Measurements from ENCODE around the gene SOBP.

Gene SOBP

DNA sequence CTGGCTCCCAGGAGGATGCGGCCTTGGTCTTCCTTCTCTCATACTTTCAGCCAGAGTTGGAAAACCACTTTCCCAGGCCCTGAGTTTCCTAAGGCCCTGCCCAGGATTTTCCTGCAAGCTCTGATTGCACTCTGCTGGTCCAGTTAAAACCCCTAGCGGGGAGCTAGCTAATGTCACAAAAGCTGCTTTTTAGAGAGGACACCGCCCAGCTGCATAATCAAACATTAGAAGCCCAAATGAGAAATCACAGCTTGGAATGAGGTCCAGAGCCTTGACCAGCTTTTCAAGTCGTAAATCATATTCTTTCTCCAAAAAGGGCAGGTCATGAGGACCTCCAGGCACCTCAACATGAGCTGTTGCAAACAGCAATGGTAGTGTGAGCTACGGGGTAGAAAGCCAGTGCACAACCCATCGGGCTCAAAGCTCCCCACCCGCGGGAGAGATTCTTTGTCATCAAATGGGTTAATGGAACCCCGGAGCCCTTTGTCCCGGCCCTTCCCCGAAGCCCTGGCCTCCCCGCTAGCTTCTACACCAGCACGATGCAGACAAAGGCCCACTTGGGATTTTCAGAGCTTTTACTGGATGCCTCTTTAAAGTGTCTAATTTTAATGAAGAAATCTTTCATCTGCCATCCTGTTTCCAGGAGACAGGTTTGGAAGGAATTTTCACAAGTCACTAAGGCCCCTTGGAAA is 200.2 kb downstream of the SOBP start:
- no peak overlapping the region for H3K9ac ChIP-seq
- TF ChIP-seq, protein P1, sequence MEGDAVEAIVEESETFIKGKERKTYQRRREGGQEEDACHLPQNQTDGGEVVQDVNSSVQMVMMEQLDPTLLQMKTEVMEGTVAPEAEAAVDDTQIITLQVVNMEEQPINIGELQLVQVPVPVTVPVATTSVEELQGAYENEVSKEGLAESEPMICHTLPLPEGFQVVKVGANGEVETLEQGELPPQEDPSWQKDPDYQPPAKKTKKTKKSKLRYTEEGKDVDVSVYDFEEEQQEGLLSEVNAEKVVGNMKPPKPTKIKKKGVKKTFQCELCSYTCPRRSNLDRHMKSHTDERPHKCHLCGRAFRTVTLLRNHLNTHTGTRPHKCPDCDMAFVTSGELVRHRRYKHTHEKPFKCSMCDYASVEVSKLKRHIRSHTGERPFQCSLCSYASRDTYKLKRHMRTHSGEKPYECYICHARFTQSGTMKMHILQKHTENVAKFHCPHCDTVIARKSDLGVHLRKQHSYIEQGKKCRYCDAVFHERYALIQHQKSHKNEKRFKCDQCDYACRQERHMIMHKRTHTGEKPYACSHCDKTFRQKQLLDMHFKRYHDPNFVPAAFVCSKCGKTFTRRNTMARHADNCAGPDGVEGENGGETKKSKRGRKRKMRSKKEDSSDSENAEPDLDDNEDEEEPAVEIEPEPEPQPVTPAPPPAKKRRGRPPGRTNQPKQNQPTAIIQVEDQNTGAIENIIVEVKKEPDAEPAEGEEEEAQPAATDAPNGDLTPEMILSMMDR (conservative IDR thresholded peaks at IDR 0.05; ENCODE audit: low read depth, low read length): no peak
- no peak overlapping the region for H3K4me3 ChIP-seq (IDR thresholded peaks at IDR 0.05; ENCODE audit: insufficient read depth, low read depth, low read length)
- H3K4me1 ChIP-seq (ENCODE audit: low read depth, poor library complexity, severe bottlenecking): no peaks in the 10 kb centered on the region
- no peak overlapping the region for H3K4me2 ChIP-seq
- H3K27ac ChIP-seq: no peak overlapping the region
- no peak overlapping the region for H2AFZ ChIP-seq (ENCODE audit: low read depth)
- no peaks in the 10 kb centered on the region for H3K79me2 ChIP-seq (ENCODE audit: insufficient read depth, low read depth)
- H3K27me3 ChIP-seq (ENCODE audit: insufficient read depth, low read depth): no peaks in the 10 kb centered on the region
- no peaks in the 10 kb centered on the region for H3K36me3 ChIP-seq (ENCODE audit: insufficient read depth)
- no peaks in the 10 kb centered on the region for H4K20me1 ChIP-seq (ENCODE audit: insufficient read depth)

DNA sequence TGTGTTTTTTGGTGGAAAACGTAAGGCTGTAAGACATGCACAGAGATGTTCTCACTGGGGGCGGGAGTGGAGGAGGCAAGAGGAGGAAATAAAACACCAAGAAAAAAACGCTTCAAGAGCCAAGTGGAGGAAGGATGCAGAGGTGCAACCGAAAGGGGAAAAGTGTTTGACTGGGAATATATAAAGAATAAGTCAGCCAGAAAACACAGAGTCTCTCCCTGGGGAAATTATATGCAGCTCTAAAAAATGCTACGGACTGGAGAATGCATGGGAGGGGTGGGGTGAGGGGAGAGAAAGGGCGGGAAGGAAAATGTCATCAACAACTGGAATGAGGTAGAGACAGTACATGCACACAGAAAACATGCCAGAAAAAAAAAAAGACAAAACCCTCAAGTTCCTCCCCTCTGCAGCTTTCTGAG is 200.7 kb downstream of the SOBP start:
- Histone ChIP-seq H3K4me2 (no peak overlapping the region), H4K20me1 (ENCODE audit: insufficient read depth) (no peaks in the 10 kb centered on the region), H3K36me3 (ENCODE audit: insufficient read depth) (no peaks in the 10 kb centered on the region), H3K27ac (no peak overlapping the region), H2AFZ (ENCODE audit: low read depth) (no peak overlapping the region), H3K27me3 (ENCODE audit: insufficient read depth, low read depth) (no peaks in the 10 kb centered on the region), H3K9ac (no peak overlapping the region), H3K79me2 (ENCODE audit: insufficient read depth, low read depth) (no peaks in the 10 kb centered on the region), H3K4me3 (IDR thresholded peaks at IDR 0.05; ENCODE audit: insufficient read depth, low read depth, low read length) (no peak overlapping the region), H3K4me1 (ENCODE audit: low read depth, poor library complexity, severe bottlenecking) (no peaks in the 10 kb centered on the region)
- TF ChIP-seq, protein P1 (conservative IDR thresholded peaks at IDR 0.05; ENCODE audit: low read depth, low read length): no peak

DNA sequence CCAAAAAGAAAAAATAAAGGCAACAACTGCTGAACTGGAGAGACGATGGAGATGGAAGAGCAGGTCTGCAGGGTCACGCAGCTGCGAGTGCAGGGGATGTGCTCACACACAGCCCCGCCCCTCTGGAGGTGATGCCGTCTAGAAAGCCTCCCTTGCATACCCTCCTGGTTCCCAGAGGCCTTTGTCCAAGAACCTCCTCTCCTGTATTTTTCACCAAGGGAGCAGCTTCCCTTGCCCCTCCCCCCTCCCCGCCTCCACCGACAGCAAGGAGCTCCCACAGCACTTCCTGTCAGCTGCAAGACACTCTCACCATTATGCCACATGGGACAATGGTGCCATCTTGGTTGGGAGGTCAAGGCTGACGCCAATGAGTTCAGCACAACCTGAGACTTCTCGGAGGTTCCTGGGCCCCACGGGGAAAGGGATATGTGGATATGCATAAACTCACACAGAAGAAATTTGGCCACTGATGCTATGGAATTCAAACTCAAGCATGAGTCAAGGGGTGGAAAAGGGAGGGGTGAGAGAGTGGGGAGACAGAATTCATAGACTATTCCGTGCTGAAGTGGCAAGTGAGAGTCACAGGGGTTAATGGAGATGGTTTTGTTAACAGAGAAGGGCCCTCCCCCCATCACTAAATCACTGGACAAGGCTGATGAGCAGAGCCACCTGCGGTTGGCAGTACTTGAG is 201.3 kb downstream of the SOBP start:
- no peak overlapping the region for H3K27ac ChIP-seq
- H3K4me2 ChIP-seq: no peak overlapping the region
- H4K20me1 ChIP-seq (ENCODE audit: insufficient read depth): no peaks in the 10 kb centered on the region
- no peaks in the 10 kb centered on the region for H3K27me3 ChIP-seq (ENCODE audit: insufficient read depth, low read depth)
- no peaks in the 10 kb centered on the region for H3K4me1 ChIP-seq (ENCODE audit: low read depth, poor library complexity, severe bottlenecking)
- no peak overlapping the region for H2AFZ ChIP-seq (ENCODE audit: low read depth)
- H3K36me3 ChIP-seq (ENCODE audit: insufficient read depth): no peaks in the 10 kb centered on the region
- TF ChIP-seq, protein P1 (conservative IDR thresholded peaks at IDR 0.05; ENCODE audit: low read depth, low read length): no peak
- no peak overlapping the region for H3K9ac ChIP-seq
- no peak overlapping the region for H3K4me3 ChIP-seq (IDR thresholded peaks at IDR 0.05; ENCODE audit: insufficient read depth, low read depth, low read length)
- no peaks in the 10 kb centered on the region for H3K79me2 ChIP-seq (ENCODE audit: insufficient read depth, low read depth)

DNA sequence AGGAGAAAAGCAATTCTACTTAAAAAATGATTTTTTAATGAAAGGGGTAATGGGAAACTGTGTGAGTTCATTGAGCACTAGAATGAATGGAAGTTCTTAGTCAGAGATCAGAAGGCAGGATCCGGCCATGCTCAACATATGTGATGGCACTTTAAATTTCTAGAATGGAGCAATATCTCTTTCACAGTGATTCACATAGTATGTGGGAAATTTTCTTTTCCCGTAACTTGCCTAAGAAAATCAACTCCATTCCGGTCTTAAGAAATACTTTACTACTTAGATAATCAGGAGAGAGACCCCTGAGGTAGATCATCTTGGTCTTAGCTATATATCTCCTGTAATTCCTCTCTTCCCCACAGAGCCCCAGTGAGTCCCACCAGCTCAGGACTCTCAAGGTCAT is 202.4 kb downstream of the SOBP start:
- no peaks in the 10 kb centered on the region for H4K20me1 ChIP-seq (ENCODE audit: insufficient read depth)
- no peaks in the 10 kb centered on the region for H3K79me2 ChIP-seq (ENCODE audit: insufficient read depth, low read depth)
- no peak overlapping the region for H2AFZ ChIP-seq (ENCODE audit: low read depth)
- no peak overlapping the region for H3K9ac ChIP-seq
- H3K4me2 ChIP-seq: no peak overlapping the region
- H3K27ac ChIP-seq: no peak overlapping the region
- no peaks in the 10 kb centered on the region for H3K4me1 ChIP-seq (ENCODE audit: low read depth, poor library complexity, severe bottlenecking)
- no peaks in the 10 kb centered on the region for H3K27me3 ChIP-seq (ENCODE audit: insufficient read depth, low read depth)
- H3K4me3 ChIP-seq (IDR thresholded peaks at IDR 0.05; ENCODE audit: insufficient read depth, low read depth, low read length): no peak overlapping the region
- no peaks in the 10 kb centered on the region for H3K36me3 ChIP-seq (ENCODE audit: insufficient read depth)
- TF ChIP-seq, protein P1 (conservative IDR thresholded peaks at IDR 0.05; ENCODE audit: low read depth, low read length): no peak

All from KMS-11 (cell line).